GM12864 (cell line): ENCODE results near the gene HOXD12.

Experiments used
- DNase-seq: peaks from one replicate; pipeline ENCODE4 v3.0.0-alpha.2; 2011; ENCODE audit warnings: low read depth
- H3K4me3 ChIP-seq: 2 replicates; pipeline ENCODE4 v1.5.1; 2011; ENCODE audit warnings: mild to moderate bottlenecking, low read depth, low read length, control low read depth
- TF ChIP-seq, protein P1 (sequence below): IDR thresholded peaks from 2 replicates; pipeline ENCODE4 v1.5.1; 2011; ENCODE audit warnings: low read depth, mild to moderate bottlenecking, moderate library complexity, low read length, control low read depth, inconsistent platforms; ENCODE audit errors: missing control alignments

HOXD12 gene

DNA sequence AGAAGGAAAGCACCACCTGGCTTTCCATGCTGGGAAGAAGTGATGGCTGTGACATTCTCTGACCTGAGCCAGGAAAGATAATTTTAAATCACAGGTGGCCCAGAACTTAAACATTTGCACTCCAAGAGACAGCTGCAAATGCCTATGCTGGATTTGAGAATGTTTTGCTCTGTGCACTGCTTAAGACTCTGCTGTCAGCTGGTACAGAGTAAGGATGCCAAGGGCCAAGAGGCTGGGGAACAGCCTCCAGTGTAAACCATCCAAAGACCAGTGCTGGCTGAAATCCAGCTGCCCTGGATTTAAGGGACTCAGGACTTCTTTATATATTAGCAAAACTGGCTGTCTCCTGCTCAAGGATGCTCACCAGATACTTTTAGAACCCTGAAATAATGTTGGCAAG is 33.8 kb downstream of the HOXD12 start:
- no peak for DNase-seq
- TF ChIP-seq, protein P1, sequence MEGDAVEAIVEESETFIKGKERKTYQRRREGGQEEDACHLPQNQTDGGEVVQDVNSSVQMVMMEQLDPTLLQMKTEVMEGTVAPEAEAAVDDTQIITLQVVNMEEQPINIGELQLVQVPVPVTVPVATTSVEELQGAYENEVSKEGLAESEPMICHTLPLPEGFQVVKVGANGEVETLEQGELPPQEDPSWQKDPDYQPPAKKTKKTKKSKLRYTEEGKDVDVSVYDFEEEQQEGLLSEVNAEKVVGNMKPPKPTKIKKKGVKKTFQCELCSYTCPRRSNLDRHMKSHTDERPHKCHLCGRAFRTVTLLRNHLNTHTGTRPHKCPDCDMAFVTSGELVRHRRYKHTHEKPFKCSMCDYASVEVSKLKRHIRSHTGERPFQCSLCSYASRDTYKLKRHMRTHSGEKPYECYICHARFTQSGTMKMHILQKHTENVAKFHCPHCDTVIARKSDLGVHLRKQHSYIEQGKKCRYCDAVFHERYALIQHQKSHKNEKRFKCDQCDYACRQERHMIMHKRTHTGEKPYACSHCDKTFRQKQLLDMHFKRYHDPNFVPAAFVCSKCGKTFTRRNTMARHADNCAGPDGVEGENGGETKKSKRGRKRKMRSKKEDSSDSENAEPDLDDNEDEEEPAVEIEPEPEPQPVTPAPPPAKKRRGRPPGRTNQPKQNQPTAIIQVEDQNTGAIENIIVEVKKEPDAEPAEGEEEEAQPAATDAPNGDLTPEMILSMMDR = no peak
- H3K4me3 ChIP-seq = no peak overlapping the region

DNA sequence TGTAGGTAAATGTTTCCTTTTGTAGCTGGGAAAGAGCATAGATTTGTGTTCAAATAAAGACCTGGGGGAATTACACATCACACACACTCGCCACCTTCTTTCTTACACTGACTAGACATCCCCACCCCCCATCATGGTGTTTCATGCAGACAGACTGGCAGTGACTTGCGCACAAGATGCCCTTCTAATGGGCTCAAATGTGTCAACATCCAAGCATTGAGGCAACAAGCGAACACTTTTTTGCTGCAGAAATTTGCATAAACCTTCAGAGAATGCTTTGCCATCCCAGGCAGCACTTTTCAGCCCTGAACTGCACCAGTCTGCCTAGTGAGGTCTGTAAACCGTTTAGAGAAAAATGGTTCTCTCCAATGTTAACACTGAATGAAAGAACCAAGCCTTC is 34.4 kb downstream of the HOXD12 start:
- DNase-seq = no peak
- H3K4me3 ChIP-seq = no peak overlapping the region
- TF ChIP-seq, protein P1 = no peak

DNA sequence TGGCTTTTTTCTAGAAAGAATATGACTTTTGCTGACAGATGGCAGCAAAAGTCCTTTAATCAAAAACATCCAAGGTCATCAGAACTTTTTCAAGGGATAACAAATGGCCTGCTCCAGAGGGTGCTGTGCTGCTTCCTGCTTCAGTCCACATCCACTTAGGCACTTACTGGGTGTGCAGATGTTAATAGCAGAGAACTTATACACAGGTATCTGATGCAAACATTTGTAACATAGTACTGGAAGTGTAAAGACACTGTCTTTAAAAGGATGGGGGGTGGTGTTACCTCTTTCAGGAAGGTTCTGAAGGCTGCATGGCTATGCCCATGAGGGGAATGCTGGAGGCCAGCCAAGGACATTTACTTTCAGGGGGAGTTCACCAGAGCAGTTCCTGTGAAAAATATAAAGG is 35.4 kb downstream of the HOXD12 start:
- H3K4me3 ChIP-seq = no peak overlapping the region
- no peak for DNase-seq
- TF ChIP-seq, protein P1 = no peak

DNA sequence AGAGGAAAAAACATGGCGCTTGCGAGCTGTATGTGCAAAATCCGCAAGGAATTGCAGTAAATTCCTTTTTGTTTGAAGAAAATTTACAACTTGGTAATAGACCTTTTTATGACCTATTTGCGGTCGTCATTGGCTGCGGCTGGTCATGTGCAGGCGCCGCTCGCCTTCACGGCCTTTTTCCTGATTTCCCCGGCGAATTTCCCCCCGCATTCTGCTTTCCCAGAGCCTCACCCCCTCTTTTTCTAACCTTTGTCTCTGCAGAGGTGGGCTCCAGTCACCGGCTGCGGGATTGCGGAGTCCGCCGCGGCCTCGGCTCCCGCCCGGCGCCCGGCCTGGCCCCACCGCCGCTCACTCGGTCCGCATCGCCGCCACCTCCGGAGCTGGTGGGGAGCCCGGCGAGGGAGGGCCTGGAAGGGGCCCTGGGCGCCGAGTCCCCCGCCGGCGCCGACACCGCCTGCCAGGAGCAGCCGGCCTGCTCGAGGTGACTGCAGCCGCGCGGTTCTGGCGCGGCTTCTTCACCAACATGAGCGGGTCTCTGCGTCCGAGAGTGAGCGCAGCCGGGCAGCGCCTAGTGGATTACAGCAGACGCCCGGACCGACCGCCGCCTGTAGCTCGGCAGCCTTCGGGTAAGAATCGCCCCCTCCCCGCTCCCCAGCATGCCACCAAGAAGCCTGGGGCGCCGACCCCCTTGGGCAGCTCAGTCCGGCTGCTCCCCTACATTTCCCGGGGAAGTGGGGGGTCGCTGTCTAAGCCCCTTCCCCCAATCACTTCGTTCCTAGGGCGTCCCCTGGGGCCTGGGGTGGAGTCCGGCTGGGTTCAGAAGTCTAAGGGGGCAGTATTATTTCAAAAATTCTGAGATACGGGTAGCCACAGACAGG is 37.0 kb downstream of the HOXD12 start:
- no peak for DNase-seq
- H3K4me3 ChIP-seq = no peak overlapping the region

DNA sequence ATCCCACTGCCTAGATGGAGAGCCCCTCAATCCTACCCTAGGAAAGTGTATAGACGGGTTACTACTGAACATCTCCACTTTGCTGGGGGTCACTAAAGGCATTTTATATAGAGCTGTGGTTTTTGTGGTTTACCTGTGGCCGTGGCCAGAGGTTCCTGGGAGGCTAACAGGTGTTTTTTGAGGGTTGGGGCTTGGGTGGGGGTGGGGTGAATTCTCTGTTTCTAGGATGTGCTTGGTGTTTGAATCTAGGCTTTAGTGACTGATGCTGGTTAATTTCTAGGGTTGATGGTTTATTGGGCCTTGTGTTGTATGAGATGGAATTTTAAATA is 37.6 kb downstream of the HOXD12 start:
- no peak for DNase-seq
- no peak overlapping the region for H3K4me3 ChIP-seq
- TF ChIP-seq, protein P1 = no peak

More for the DNA sequence above, 37.0 kb downstream of the HOXD12 start:
- TF ChIP-seq, protein P1 = no peak

DNA sequence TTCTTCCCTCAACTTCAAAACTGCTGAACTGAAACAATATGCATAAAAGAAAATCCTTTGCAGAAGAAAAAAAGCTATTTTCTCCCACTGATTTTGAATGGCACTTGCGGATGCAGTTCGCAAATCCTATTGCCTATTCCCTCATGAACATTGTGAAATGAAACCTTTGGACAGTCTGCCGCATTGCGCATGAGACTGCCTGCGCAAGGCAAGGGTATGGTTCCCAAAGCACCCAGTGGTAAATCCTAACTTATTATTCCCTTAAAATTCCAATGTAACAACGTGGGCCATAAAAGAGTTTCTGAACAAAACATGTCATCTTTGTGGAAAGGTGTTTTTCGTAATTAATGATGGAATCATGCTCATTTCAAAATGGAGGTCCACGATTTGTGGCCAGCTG is 38.3 kb downstream of the HOXD12 start:
- H3K4me3 ChIP-seq = no peak overlapping the region
- DNase-seq = no peak
- TF ChIP-seq, protein P1 = no peak

DNA sequence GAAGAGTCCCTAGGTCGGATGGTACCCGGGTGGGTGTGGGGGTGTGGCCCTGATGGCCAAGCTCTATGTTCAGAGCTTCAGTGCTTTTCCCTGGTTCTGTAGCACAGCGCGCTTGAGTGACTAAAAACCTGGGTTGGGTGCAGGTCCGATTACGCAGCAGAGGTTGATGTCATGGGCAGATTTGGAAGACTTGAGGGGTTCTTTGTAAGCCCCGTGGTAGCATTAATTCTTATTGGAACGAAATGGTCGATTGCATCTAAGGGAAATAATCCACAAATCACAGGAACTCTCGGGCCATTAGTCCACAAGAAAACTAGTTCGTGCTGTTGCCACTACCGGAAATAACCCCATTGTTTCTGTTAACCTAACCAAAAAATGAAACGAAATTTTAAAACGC is 38.9 kb downstream of the HOXD12 start:
- DNase-seq = no peak
- no peak overlapping the region for H3K4me3 ChIP-seq
- TF ChIP-seq, protein P1 = no peak
